K562 (cell line): ENCODE results near the gene MECP2. TPM values are rescaled to one million over a fixed set of nuclear protein-coding genes. Genes with fewer than 3 reads are reported as not detected.

Experiments
- BRD9 ChIP-seq: fragments of 450-650 bp; IDR thresholded peaks from 2 replicates; pipeline ENCODE4 v1.6.1; 2018; ENCODE audit warnings: low read depth; ENCODE audit not compliant: partially characterized antibody
- C11orf30 ChIP-seq: fragments of 450-650 bp; IDR thresholded peaks from 2 replicates; pipeline ENCODE4 v1.6.1; 2016; ENCODE audit warnings: low read depth, mild to moderate bottlenecking
- DACH1 ChIP-seq: fragments of 450-650 bp; IDR thresholded peaks from 2 replicates; pipeline ENCODE4 v1.6.1; 2018; ENCODE audit not compliant: partially characterized antibody
- E2F5 ChIP-seq: sonication (generic); formaldehyde crosslinking; IDR thresholded peaks from 2 replicates; pipeline ENCODE4 v1.8.0; 2022; ENCODE audit warnings: mild to moderate bottlenecking, missing genetic modification reagents
- HDGF ChIP-seq: fragments of 450-650 bp; IDR thresholded peaks from 2 replicates; pipeline ENCODE4 v1.6.1; 2016
- KAT8 ChIP-seq: fragments of 450-650 bp; IDR thresholded peaks from 2 replicates; pipeline ENCODE4 v1.6.1; 2016; ENCODE audit warnings: low read depth, mild to moderate bottlenecking
- MCM2 ChIP-seq: fragments of 450-650 bp; IDR thresholded peaks from 2 replicates; pipeline ENCODE4 v1.6.1; 2017; ENCODE audit warnings: low read depth, mild to moderate bottlenecking
- MNT ChIP-seq, 2 experiments: fragments of 450-650 bp; conservative IDR thresholded peaks; 2 replicates each; pipeline ENCODE4 v1.6.1; 2017; ENCODE audit warnings: mild to moderate bottlenecking in 2 of 2, moderate library complexity in 2 of 2
- NCOA2 ChIP-seq, 2 experiments: fragments of 450-650 bp; IDR thresholded peaks; 2 replicates each; pipeline ENCODE4 v1.6.1; 2018; ENCODE audit warnings: mild to moderate bottlenecking in 2 of 2, moderate library complexity in 1 of 2; ENCODE audit not compliant: partially characterized antibody in 2 of 2
- POU5F1 ChIP-seq: fragments of 150-350 bp; IDR thresholded peaks from 2 replicates; pipeline ENCODE4 v1.6.1; 2014; ENCODE audit warnings: borderline replicate concordance, low read length, low read depth, mild to moderate bottlenecking; ENCODE audit not compliant: partially characterized antibody
- RAD21 ChIP-seq, 2 experiments: fragments of 250-450 bp in 1 of 2; fragments of 450-650 bp in 1 of 2; sonication (Bioruptor Pico) in 1 of 2; formaldehyde crosslinking in 1 of 2; IDR thresholded peaks in 1 of 2; conservative IDR thresholded peaks in 1 of 2; 2 replicates each; pipeline versions ENCODE4 v1.4.0 to v1.8.0; 2020 to 2022; ENCODE audit warnings: mild to moderate bottlenecking in 2 of 2, moderate library complexity in 1 of 2
- SREBF2 ChIP-seq: sonication (generic); formaldehyde crosslinking; IDR thresholded peaks from 2 replicates; pipeline ENCODE4 v1.4.0; 2020; ENCODE audit warnings: mild to moderate bottlenecking, missing genetic modification reagents
- ZBTB43 ChIP-seq: sonication (generic); formaldehyde crosslinking; IDR thresholded peaks from 2 replicates; pipeline ENCODE4 v1.8.0; 2023; ENCODE audit warnings: mild to moderate bottlenecking, missing genetic modification reagents
- ZNF239 ChIP-seq: fragments of 250-450 bp; sonication (Bioruptor Pico); IDR thresholded peaks from 2 replicates; pipeline ENCODE4 v1.4.0; 2020; ENCODE audit warnings: mild to moderate bottlenecking
- ZNF324 ChIP-seq: fragments of 250-450 bp; sonication (Bioruptor Pico); IDR thresholded peaks from 2 replicates; pipeline ENCODE4 v1.4.0; 2020; ENCODE audit warnings: mild to moderate bottlenecking
- ZNF592 ChIP-seq: fragments of 450-650 bp; IDR thresholded peaks from 2 replicates; pipeline ENCODE4 v1.6.1; 2017; ENCODE audit warnings: antibody characterized with exemption, mild to moderate bottlenecking
- ZNF695 ChIP-seq: fragments of 450-650 bp; formaldehyde crosslinking; IDR thresholded peaks from 2 replicates; pipeline ENCODE4 v1.4.0; 2020; ENCODE audit warnings: mild to moderate bottlenecking, moderate library complexity
- ZNF699 ChIP-seq: fragments of 250-450 bp; sonication (Bioruptor Pico); IDR thresholded peaks from 2 replicates; pipeline ENCODE4 v1.8.0; 2021; ENCODE audit warnings: mild to moderate bottlenecking, moderate library complexity; ENCODE audit not compliant: insufficient replicate concordance
- ZNF707 ChIP-seq: fragments of 250-450 bp; sonication (Bioruptor Pico); conservative IDR thresholded peaks from 2 replicates; pipeline ENCODE4 v1.8.0; 2022; ENCODE audit warnings: inconsistent platforms, mild to moderate bottlenecking, moderate library complexity
- polyA plus RNA-seq, 8 experiments: library from polyadenylated mRNA; depleted of rRNA in 4 of 8; stranded (reverse) in 5 of 8; unstranded in 3 of 8; fragments of >200 nt; fragmentation: Nextera tagmentation in 2 of 8; fragmentation: Illumina TruSeq in 1 of 8; extraction: Ambion mirVana in 2 of 8; extraction: Trizol in 1 of 8; gene quantifications; 2 replicates each; pipeline versions ENCODE4 v1.2.1 to v1.2.3, GENCODE V29; 2011 to 2014; ENCODE audit warnings: inconsistent platforms in 1 of 8, missing spikeins in 1 of 8
- total RNA-seq, 7 experiments: library from RNA; depleted of rRNA in 6 of 7; stranded (reverse); fragments of >200 nt in 6 of 7; fragmentation: Illumina TruSeq in 2 of 7; extraction: Trizol in 2 of 7; gene quantifications; 2 replicates each; pipeline versions ENCODE4 v1.2.1 to v1.2.3, GENCODE V29; 2011 to 2021; ENCODE audit warnings: low replicate concordance in 1 of 7

MECP2 gene
- total and polyA plus RNA-seq, 9 of the 15 experiments (the other 6 are each of a cell fraction or from before 2014, with no cell fraction given), result 2.1 to 50.9 (median 30.5) TPM

GRCh38 chrX:153972368-153973126 lies 125.0 kb downstream of the MECP2 start, which contains the start of gene TMEM187 (continued):
- peak; percentile 49; the same call in 1 of the 2 replicates for TF ChIP-seq ZNF592
- TF ChIP-seq E2F5 (CRISPR knock-in tag), result no peak
- TF ChIP-seq ZNF324 (CRISPR knock-in tag), result no peak
- TF ChIP-seq ZNF239, result no peak
- TF ChIP-seq RAD21 (CRISPR knock-in tag; conservative IDR thresholded peaks at IDR 0.05 in 1 of 2, IDR thresholded peaks at IDR 0.05 in 1 of 2), result no peak
- TF ChIP-seq MCM2, result no peak
- TF ChIP-seq POU5F1, result no peak
- peak in 1 of 2 experiments; percentile 18; a peak in 1 of 4 replicates for TF ChIP-seq MNT (conservative IDR thresholded peaks at IDR 0.05)
- no peak for TF ChIP-seq ZBTB43
- no peak for TF ChIP-seq ZNF699 (CRISPR knock-in tag)
- no peak for TF ChIP-seq ZNF707 (CRISPR knock-in tag)
- TF ChIP-seq BRD9, result no peak
- TF ChIP-seq DACH1, result no peak
- TF ChIP-seq C11orf30, result no peak
- TF ChIP-seq HDGF, result no peak
- TF ChIP-seq KAT8, result no peak
- TF ChIP-seq NCOA2 (IDR thresholded peaks at IDR 0.05; ENCODE audit: partially characterized antibody in 2 of 2), result no peak
- no peak for TF ChIP-seq SREBF2 (CRISPR knock-in tag)
- no peak for TF ChIP-seq ZNF695 (CRISPR knock-in tag)
